HG02938 (cell line): Measurements from ENCODE around the gene ZFR.

Experiments
- ATAC-seq: cut with Tn5 transposase; IDR thresholded peaks from one replicate; pipeline ENCODE4 v1.9.1; 2021; ENCODE audit warnings: mild to moderate bottlenecking, moderate library complexity; ENCODE audit not compliant: unreplicated experiment

Gene ZFR

GRCh38 chr5:32444431-32445286 is at the start of gene ZFR:
ZFR (minus strand) TSS chr5:32444740; CDS start chr5:32444658, 82 bp downstream.
- peak; percentile 72 for ATAC-seq

GRCh38 chr5:32490972-32491557 is 46.5 kb upstream of the ZFR start:
- ATAC-seq = no peak

GRCh38 chr5:32489791-32490562 is 45.4 kb upstream of the ZFR start:
- no peak for ATAC-seq

- no peak for ATAC-seq
Measured at GRCh38 chr5:32487424-32487823, 42.9 kb upstream of the ZFR start.

GRCh38 chr5:32487008-32487407 is 42.5 kb upstream of the ZFR start:
- no peak for ATAC-seq

- ATAC-seq = no peak
Measured at GRCh38 chr5:32482193-32482592, 37.7 kb upstream of the ZFR start.

GRCh38 chr5:32479096-32479495 is 34.6 kb upstream of the ZFR start:
- no peak for ATAC-seq

GRCh38 chr5:32476891-32477290 is 32.4 kb upstream of the ZFR start:
- ATAC-seq = no peak

- ATAC-seq = no peak
Measured at GRCh38 chr5:32475334-32476097, 31.0 kb upstream of the ZFR start.

- no peak for ATAC-seq
Measured at GRCh38 chr5:32474209-32474854, 29.8 kb upstream of the ZFR start.

GRCh38 chr5:32473072-32473471 is 28.5 kb upstream of the ZFR start:
- no peak for ATAC-seq

GRCh38 chr5:32471784-32472183 is 27.2 kb upstream of the ZFR start:
- ATAC-seq = no peak

- ATAC-seq = no peak
Measured at GRCh38 chr5:32465076-32465475, 20.5 kb upstream of the ZFR start.

- ATAC-seq = no peak
Measured at GRCh38 chr5:32462618-32463017, 18.1 kb upstream of the ZFR start.

GRCh38 chr5:32461441-32462120 is 17.0 kb upstream of the ZFR start:
- ATAC-seq = no peak

GRCh38 chr5:32460702-32461101 is 16.2 kb upstream of the ZFR start:
- ATAC-seq = no peak

GRCh38 chr5:32458880-32459495 is 14.4 kb upstream of the ZFR start:
- no peak for ATAC-seq

- ATAC-seq = no peak
Measured at GRCh38 chr5:32455311-32455710, 10.8 kb upstream of the ZFR start.

GRCh38 chr5:32454821-32455220 is 10.3 kb upstream of the ZFR start:
- no peak for ATAC-seq
